Measurements from ENCODE around the gene CAMK1D. TPM values are rescaled to one million over a fixed set of nuclear protein-coding genes. Genes with fewer than 3 reads are reported as not detected.

CAMK1D gene
- total RNA-seq, 1 experiment from 2014 or later, result 3.8 TPM

- DNase-seq (ENCODE audit: low read depth in 1 of 2, low spot score in 2 of 2), result no peak
- Histone ChIP-seq H3K27me3 (replicated peaks) (no peaks in the 10 kb centered on the region), H3K36me3 (no peaks in the 10 kb centered on the region)
Measured at GRCh38 chr10:12572281-12572680, 222.9 kb downstream of the CAMK1D start.

DNA sequence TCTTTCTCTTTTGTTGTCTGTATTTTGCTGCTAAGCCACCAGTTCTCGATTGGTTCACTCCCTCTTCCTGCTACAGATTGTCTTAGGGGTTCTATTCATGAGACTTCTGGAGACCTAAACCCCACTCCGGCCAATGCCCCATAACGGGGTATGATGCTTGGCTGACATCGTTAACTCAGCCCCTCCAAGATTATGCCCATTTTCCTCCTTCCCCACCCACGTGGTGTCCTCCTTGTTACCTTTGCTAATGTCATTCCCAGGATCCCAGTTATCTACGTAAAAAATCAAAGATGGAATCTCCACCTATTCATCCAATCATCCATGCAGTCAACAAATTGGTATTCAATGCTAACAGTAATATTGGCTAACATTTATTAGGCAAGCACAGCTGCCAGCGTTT lies 228.3 kb downstream of the CAMK1D start:
- Histone ChIP-seq H3K36me3 (no peaks in the 10 kb centered on the region), H3K27me3 (replicated peaks) (no peaks in the 10 kb centered on the region), H3K9me3 (replicated peaks) (0 out of 2 replicates have a peak, but pooled peaks cover 2% of the 10 kb centered on the region)

More at GRCh38 chr10:12572281-12572680, 222.9 kb downstream of the CAMK1D start:
- Histone ChIP-seq H3K9me3 (replicated peaks) (0 out of 2 replicates have a peak, but pooled peaks cover 2% of the 10 kb centered on the region), H3K27ac (no peak overlapping the region), H3K4me1 (replicated peaks) (no peaks in the 10 kb centered on the region), H3K4me3 (no peak overlapping the region)

DNA sequence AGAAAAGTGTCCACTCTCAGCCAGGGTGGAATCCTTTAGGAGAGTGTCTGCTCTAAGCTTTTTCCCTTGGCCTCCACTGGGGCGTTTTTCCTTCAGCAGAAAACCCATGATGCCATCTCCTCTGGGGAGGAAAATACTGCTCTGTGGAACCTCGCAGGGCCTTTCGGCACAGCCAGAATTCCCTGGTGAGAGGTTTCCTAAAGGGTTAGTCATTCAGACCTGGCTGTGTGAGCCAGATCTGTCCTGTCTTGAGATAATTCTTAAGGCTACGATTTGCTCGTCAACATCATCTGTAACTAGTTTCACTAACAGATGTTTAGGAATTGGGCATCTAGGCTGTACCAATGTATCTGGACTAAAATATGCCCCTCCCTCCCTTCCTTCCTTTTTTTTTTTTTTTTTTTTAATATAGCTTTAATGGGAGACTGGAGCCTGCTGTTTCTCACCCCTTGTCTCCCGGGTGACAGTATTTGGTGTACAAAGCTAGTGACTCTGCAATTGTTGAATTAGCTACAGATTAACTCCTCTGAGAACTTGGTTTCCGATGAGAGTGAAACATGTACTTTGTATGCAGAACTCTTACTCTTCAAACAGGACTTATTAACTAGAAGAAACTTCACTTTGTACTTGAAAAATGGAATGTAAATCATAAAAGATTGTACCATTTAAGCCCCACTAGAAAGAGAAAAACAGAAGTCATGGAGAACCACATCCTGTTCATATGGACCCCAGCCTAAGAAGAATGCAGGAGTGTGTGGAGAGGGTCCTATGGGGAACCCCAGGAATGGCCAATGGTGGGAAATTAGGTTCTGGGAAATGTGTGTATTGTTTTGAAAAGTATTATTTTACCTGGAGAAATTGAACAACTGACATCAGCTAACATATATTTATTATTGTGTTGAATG lies 230.9 kb downstream of the CAMK1D start:
- DNase-seq (ENCODE audit: low read depth in 1 of 2, low spot score in 2 of 2), result no peak
- H3K4me1 ChIP-seq (replicated peaks), result no peaks in the 10 kb centered on the region
- 0 out of 2 replicates have a peak, but pooled peaks cover 2% of the 10 kb centered on the region for H3K9me3 ChIP-seq (replicated peaks)
- H3K36me3 ChIP-seq, result no peaks in the 10 kb centered on the region
- no peaks in the 10 kb centered on the region for H3K27me3 ChIP-seq (replicated peaks)
- H3K4me3 ChIP-seq, result no peak overlapping the region
- no peak overlapping the region for H3K27ac ChIP-seq

More for the DNA sequence above, 228.3 kb downstream of the CAMK1D start:
- no peak for DNase-seq (ENCODE audit: low read depth in 1 of 2, low spot score in 2 of 2)
- no peak overlapping the region for H3K27ac ChIP-seq
- H3K4me3 ChIP-seq, result no peak overlapping the region
- no peaks in the 10 kb centered on the region for H3K4me1 ChIP-seq (replicated peaks)

DNA sequence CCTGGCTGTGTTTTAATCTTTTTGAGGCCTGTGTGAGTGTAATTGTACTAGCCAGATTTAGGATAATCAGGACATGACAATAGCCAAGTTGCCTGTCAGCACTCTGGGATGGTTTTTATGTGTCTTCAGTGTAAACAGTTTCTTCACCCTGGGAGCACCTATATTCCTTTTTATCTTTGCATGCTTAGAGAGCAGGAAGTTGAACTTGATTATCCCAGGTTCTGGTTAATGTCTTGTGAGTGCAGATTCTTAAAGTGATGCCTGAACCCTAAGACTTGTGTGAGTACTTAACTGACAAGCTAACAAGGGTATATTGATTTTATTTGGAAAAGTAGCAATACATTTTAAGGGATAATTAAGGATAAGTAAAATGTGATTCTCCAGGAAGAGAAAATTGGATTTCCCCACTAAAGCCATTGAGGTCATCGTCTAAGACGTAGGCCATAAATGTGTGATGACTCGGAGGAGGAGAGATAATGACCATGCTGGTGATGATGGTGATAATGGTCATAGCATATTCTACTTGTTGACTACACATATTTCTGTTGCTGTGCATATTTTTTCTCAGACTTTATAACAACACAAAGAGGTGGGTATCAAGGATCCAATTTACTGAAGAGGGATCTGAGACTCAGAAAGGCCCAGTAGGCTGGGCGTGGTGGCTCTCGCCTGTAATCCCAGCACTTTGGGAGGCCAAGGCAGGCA lies 234.7 kb downstream of the CAMK1D start:
- no peak for DNase-seq (ENCODE audit: low read depth in 1 of 2, low spot score in 2 of 2)
- Histone ChIP-seq H3K36me3 (no peaks in the 10 kb centered on the region), H3K27me3 (replicated peaks) (no peaks in the 10 kb centered on the region)

DNA sequence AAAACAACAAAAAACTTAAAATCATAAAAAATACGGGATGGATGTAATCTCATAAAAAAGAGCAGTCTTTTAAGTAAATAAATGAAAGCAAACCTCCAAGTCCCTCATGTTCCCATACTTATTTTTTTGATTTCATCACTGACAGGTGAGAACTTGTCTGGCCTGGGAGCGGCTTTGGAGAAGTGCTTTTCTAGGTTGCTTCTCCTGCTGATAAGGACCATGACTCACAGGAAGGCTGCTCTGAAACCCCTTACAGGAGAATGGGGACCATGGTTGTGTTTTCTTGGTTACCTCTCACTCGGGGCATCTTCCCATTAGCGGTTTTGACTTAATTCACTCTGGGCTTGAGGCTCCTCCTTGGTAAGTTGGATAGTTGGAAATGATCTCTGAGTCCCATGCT lies 237.4 kb downstream of the CAMK1D start:
- no peak for DNase-seq (ENCODE audit: low read depth in 1 of 2, low spot score in 2 of 2)
- H3K36me3 ChIP-seq, result no peaks in the 10 kb centered on the region
- no peak overlapping the region for H3K4me3 ChIP-seq
- H3K4me1 ChIP-seq (replicated peaks), result no peaks in the 10 kb centered on the region
- H3K9me3 ChIP-seq (replicated peaks), result no peaks in the 10 kb centered on the region
- no peak overlapping the region for H3K27ac ChIP-seq
- no peaks in the 10 kb centered on the region for H3K27me3 ChIP-seq (replicated peaks)

More for the DNA sequence above, 234.7 kb downstream of the CAMK1D start:
- Histone ChIP-seq H3K4me1 (replicated peaks) (no peaks in the 10 kb centered on the region), H3K9me3 (replicated peaks) (no peaks in the 10 kb centered on the region), H3K4me3 (no peak overlapping the region), H3K27ac (no peak overlapping the region)

DNA sequence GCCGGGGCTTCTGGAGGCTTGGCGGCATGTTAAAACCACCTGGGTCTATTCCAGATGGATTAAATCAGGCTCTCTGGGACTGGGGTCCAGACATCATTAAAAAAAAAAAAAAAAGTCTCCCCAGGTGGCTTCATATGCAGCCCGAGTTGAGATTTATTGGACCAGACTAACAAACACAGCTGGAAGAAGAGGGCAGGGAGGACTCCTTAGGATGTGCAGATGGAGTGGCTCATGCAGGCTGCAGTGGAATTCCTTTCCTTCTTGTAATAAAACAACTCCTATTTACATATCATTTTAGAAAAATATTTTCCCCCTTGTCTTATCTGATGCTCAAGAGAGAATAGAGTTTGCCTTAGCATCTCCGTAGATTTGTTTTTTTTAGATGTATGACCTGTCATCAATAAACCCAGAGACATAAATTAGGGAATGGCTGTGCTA lies 238.1 kb downstream of the CAMK1D start:
- Histone ChIP-seq H3K27ac (no peak overlapping the region), H3K27me3 (replicated peaks) (no peaks in the 10 kb centered on the region), H3K36me3 (no peaks in the 10 kb centered on the region), H3K9me3 (replicated peaks) (no peaks in the 10 kb centered on the region), H3K4me1 (replicated peaks) (no peaks in the 10 kb centered on the region), H3K4me3 (no peak overlapping the region)
- no peak for DNase-seq (ENCODE audit: low read depth in 1 of 2, low spot score in 2 of 2)

- DNase-seq (ENCODE audit: low read depth in 1 of 2, low spot score in 2 of 2), result no peak
- H3K27me3 ChIP-seq (replicated peaks), result no peaks in the 10 kb centered on the region
- H3K9me3 ChIP-seq (replicated peaks), result no peaks in the 10 kb centered on the region
- no peaks in the 10 kb centered on the region for H3K4me1 ChIP-seq (replicated peaks)
- H3K36me3 ChIP-seq, result no peaks in the 10 kb centered on the region
- H3K4me3 ChIP-seq, result no peak overlapping the region
- no peak overlapping the region for H3K27ac ChIP-seq
Measured at GRCh38 chr10:12588091-12588860, 238.9 kb downstream of the CAMK1D start.

GRCh38 chr10:12589291-12589690 lies 239.9 kb downstream of the CAMK1D start:
- DNase-seq (ENCODE audit: low read depth in 1 of 2, low spot score in 2 of 2), result no peak
- no peaks in the 10 kb centered on the region for H3K36me3 ChIP-seq
- no peaks in the 10 kb centered on the region for H3K27me3 ChIP-seq (replicated peaks)
- no peaks in the 10 kb centered on the region for H3K9me3 ChIP-seq (replicated peaks)
- H3K4me1 ChIP-seq (replicated peaks), result no peaks in the 10 kb centered on the region
- H3K27ac ChIP-seq, result no peak overlapping the region
- H3K4me3 ChIP-seq, result no peak overlapping the region

- Histone ChIP-seq H3K27me3 (replicated peaks) (no peaks in the 10 kb centered on the region), H3K36me3 (no peaks in the 10 kb centered on the region), H3K4me3 (no peak overlapping the region), H3K9me3 (replicated peaks) (no peaks in the 10 kb centered on the region), H3K27ac (no peak overlapping the region), H3K4me1 (replicated peaks) (no peaks in the 10 kb centered on the region)
- no peak for DNase-seq (ENCODE audit: low read depth in 1 of 2, low spot score in 2 of 2)
Measured at GRCh38 chr10:12589791-12590190, 240.4 kb downstream of the CAMK1D start.

GRCh38 chr10:12590675-12591659 lies 241.6 kb downstream of the CAMK1D start:
- Histone ChIP-seq H3K4me3 (no peak overlapping the region), H3K36me3 (no peaks in the 10 kb centered on the region), H3K27ac (no peak overlapping the region), H3K9me3 (replicated peaks) (no peaks in the 10 kb centered on the region), H3K27me3 (replicated peaks) (no peaks in the 10 kb centered on the region), H3K4me1 (replicated peaks) (no peaks in the 10 kb centered on the region)
- no peak for DNase-seq (ENCODE audit: low read depth in 1 of 2, low spot score in 2 of 2)

GRCh38 chr10:12592967-12593366 lies 243.6 kb downstream of the CAMK1D start:
- no peak for DNase-seq (ENCODE audit: low read depth in 1 of 2, low spot score in 2 of 2)
- H3K27me3 ChIP-seq (replicated peaks), result no peaks in the 10 kb centered on the region
- H3K36me3 ChIP-seq, result no peaks in the 10 kb centered on the region
- no peak overlapping the region for H3K4me3 ChIP-seq
- H3K9me3 ChIP-seq (replicated peaks), result no peaks in the 10 kb centered on the region
- no peak overlapping the region for H3K27ac ChIP-seq
- no peaks in the 10 kb centered on the region for H3K4me1 ChIP-seq (replicated peaks)

DNA sequence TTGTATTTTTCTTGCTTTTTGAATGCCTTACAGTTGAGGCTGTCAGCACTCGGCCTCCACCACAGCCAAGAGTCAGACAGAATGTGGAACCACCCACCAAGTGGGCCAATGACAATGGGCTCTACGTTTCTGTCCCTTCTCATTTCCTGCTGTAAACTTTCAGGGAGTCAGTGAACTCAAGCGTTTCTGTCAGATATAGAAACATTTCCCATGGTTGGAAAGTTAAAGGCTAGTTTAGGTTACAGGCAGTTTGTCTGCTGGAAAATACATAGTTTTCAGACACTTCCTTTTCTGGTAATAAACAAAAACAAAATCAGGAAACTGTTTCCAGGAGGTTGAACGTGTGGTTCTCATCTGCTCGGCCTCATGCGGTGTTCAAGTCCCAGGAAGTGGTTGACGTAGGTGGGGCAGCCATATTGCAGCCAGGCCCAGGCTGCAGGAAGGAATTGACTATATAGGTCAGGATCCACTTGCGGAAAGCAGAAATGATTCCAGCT lies 245.1 kb downstream of the CAMK1D start:
- Histone ChIP-seq H3K9me3 (replicated peaks) (no peaks in the 10 kb centered on the region), H3K36me3 (no peaks in the 10 kb centered on the region), H3K27me3 (replicated peaks) (no peaks in the 10 kb centered on the region), H3K4me3 (no peak overlapping the region), H3K4me1 (replicated peaks) (no peaks in the 10 kb centered on the region), H3K27ac (no peak overlapping the region)
- no peak for DNase-seq (ENCODE audit: low read depth in 1 of 2, low spot score in 2 of 2)

All from SJSA1 (cell line).